ENCODE measurements around the gene TEX35. TPM values are rescaled to one million over a fixed set of nuclear protein-coding genes. Genes with fewer than 3 reads are reported as not detected.

TEX35 gene
- total RNA-seq, 1 donor from 2014 or later: not detected

DNA sequence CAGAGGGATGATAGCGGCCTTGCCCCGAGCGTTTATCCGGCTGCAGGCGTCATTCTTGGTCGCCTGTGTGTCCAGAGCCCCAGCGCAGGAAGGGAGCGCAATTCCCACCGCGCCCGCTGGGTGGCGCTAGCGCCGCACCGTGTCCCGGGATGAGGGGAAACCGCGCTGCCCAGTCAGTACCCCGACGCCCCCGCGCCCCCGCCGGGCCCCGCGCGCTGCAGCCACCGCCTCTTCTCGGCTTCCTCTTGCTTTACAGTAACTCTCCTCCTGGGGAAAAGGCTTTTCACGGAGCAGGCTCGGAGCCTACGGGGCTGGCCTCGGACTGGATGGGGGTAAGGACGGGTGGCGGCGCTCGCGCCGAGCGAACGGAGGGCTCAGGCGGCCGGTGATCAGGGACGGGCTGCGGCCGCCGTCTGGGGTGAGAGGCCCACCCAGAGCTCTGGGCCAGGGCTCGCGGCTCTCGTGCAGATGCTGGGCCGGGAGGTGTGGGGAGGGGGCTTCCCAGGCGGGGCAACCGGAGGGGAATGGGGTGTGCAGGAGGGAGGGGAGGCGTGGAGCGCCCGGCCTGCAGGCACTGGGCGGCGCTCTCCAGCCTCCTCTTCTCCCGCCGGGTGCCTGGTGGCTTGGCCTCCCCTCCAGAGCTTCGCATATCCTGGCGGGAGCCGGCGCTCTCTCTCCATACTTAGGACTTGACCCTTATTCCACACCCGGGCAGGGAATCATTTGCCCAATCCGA, 29.8 kb downstream of the TEX35 start:
- Mint-ChIP-seq H3K36me3 (ENCODE audit: insufficient read depth) (peaks cover 3% of the 10 kb centered on the region), H3K9me3 (ENCODE audit: low read depth) (no peaks in the 10 kb centered on the region), H3K27ac (peak overlapping the region; percentile 94), H3K4me3 (ENCODE audit: low read depth) (peak overlapping the region; percentile 90), H3K4me1 (ENCODE audit: low read depth) (peaks cover 15% of the 10 kb centered on the region), H3K27me3 (peaks cover 3% of the 10 kb centered on the region)
- peak; percentile 99 for DNase-seq (ENCODE audit: low spot score, unreplicated experiment)
- TF ChIP-seq, protein P1, sequence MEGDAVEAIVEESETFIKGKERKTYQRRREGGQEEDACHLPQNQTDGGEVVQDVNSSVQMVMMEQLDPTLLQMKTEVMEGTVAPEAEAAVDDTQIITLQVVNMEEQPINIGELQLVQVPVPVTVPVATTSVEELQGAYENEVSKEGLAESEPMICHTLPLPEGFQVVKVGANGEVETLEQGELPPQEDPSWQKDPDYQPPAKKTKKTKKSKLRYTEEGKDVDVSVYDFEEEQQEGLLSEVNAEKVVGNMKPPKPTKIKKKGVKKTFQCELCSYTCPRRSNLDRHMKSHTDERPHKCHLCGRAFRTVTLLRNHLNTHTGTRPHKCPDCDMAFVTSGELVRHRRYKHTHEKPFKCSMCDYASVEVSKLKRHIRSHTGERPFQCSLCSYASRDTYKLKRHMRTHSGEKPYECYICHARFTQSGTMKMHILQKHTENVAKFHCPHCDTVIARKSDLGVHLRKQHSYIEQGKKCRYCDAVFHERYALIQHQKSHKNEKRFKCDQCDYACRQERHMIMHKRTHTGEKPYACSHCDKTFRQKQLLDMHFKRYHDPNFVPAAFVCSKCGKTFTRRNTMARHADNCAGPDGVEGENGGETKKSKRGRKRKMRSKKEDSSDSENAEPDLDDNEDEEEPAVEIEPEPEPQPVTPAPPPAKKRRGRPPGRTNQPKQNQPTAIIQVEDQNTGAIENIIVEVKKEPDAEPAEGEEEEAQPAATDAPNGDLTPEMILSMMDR (IDR thresholded peaks at IDR 0.05; ENCODE audit: unreplicated experiment): peak; percentile 98

DNA sequence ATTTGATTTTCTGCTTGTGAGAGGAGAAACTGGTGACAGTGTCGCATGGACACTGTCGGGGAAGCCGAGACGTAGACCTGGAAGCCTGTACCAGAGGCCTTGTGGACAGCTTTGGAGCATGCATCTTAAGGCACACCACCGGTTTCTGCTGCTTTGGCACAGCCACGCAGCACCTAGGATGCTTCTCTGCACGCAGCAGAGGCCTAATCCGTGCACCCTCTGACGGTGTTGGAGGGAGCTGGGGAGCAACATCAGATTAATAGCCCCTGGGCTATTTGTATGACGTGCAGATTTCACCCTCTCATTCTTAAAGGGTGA, 30.3 kb downstream of the TEX35 start:
- peaks cover 3% of the 10 kb centered on the region for H3K36me3 Mint-ChIP-seq (ENCODE audit: insufficient read depth)
- H3K9me3 Mint-ChIP-seq (ENCODE audit: low read depth): no peaks in the 10 kb centered on the region
- peak overlapping the region; percentile 90 for H3K4me3 Mint-ChIP-seq (ENCODE audit: low read depth)
- no peak for DNase-seq (ENCODE audit: low spot score, unreplicated experiment)
- H3K4me1 Mint-ChIP-seq (ENCODE audit: low read depth): peaks cover 10% of the 10 kb centered on the region
- H3K27ac Mint-ChIP-seq: peak overlapping the region; percentile 94
- TF ChIP-seq, protein P1 (IDR thresholded peaks at IDR 0.05; ENCODE audit: unreplicated experiment): no peak
- peaks cover 3% of the 10 kb centered on the region for H3K27me3 Mint-ChIP-seq

- Mint-ChIP-seq H3K36me3 (ENCODE audit: insufficient read depth) (peaks cover 5% of the 10 kb centered on the region), H3K4me1 (ENCODE audit: low read depth) (peaks cover 8% of the 10 kb centered on the region)
These were observed 31.6 kb downstream of the TEX35 start for GRCh38 chr1:178544531-178544930.

GRCh38 chr1:178548108-178548507, 35.2 kb downstream of the TEX35 start:
- Mint-ChIP-seq H3K4me3 (ENCODE audit: low read depth) (no peak overlapping the region), H3K36me3 (ENCODE audit: insufficient read depth) (peaks cover 16% of the 10 kb centered on the region), H3K9me3 (ENCODE audit: low read depth) (no peaks in the 10 kb centered on the region), H3K4me1 (ENCODE audit: low read depth) (peaks cover 3% of the 10 kb centered on the region), H3K27me3 (no peaks in the 10 kb centered on the region), H3K27ac (no peak overlapping the region)
- TF ChIP-seq, protein P1 (IDR thresholded peaks at IDR 0.05; ENCODE audit: unreplicated experiment): no peak
- no peak for DNase-seq (ENCODE audit: low spot score, unreplicated experiment)

More at GRCh38 chr1:178544531-178544930, 31.6 kb downstream of the TEX35 start:
- H3K27ac Mint-ChIP-seq: no peak overlapping the region
- no peaks in the 10 kb centered on the region for H3K27me3 Mint-ChIP-seq
- no peaks in the 10 kb centered on the region for H3K9me3 Mint-ChIP-seq (ENCODE audit: low read depth)
- no peak overlapping the region for H3K4me3 Mint-ChIP-seq (ENCODE audit: low read depth)
- no peak for DNase-seq (ENCODE audit: low spot score, unreplicated experiment)
- TF ChIP-seq, protein P1 (IDR thresholded peaks at IDR 0.05; ENCODE audit: unreplicated experiment): no peak

DNA sequence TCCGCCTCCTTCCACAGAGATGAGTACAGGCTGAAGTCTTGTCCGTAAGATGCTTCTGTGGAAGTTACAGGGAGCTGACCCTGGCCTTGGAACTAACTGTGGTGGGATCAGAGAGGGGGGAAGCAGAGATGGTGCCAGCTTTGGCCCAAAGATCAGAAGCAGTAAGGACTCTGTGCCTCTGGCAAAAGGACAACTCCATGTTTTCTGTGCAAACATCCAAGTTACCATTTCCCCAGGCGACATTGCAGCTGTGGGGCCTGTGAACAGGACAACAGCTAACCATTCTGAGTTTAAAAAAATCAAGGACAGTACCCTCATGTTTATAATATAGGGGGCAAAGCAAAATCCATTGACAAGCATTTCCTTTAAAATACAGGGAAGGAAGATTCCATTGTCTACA, 38.4 kb downstream of the TEX35 start:
- no peaks in the 10 kb centered on the region for H3K27me3 Mint-ChIP-seq
- no peak overlapping the region for H3K27ac Mint-ChIP-seq
- H3K4me1 Mint-ChIP-seq (ENCODE audit: low read depth): no peaks in the 10 kb centered on the region
- TF ChIP-seq, protein P1 (IDR thresholded peaks at IDR 0.05; ENCODE audit: unreplicated experiment): no peak
- DNase-seq (ENCODE audit: low spot score, unreplicated experiment): no peak
- H3K4me3 Mint-ChIP-seq (ENCODE audit: low read depth): no peak overlapping the region
- H3K36me3 Mint-ChIP-seq (ENCODE audit: insufficient read depth): peaks cover 16% of the 10 kb centered on the region
- peaks cover 12% of the 10 kb centered on the region for H3K9me3 Mint-ChIP-seq (ENCODE audit: low read depth)

All from progenitor cell of endocrine pancreas (in vitro differentiated cells).